Right forelimb (tissue), 1 donor: ENCODE results near the gene DPYSL3.

ENCODE experiments used
- DNase-seq: peaks from one replicate; pipeline ENCODE4 v3.0.0-alpha.2; 2018

DPYSL3 gene

DNA sequence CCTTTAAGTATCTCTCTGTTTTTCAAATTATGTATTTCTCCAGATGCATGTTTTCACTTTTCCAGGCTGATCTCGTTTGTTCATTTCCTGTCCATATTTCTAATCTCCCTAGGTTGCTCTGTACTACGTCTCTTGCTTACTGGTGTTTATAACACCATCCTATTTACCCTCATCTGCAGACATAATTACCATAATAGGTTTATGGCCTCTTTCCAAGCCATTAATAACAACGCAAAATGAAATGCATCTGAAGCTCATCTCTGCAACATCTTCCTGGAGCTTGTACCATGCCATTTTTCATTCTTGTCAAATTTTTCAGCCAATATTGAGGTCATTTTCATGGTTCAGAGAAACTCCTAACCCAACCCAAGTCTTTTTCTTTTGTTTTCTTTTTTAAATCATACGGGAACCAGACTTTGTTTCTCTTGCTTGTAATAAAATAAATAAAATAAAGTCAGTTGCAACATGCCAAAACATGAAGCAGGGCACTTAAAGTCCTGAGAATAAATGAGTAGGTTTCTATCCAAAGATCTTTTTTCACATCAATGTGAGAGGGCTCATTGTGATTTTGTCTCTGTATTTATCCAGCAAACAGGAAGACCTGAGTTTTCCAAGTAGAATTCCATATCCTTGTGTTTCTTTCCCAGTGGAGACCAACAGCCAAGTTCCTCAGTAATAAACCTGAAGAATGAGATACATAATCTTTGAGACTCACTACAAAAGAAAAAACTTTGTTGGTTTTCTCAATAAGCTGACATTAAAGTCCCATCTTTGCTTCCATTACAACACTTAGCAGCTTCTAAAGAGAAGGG, 37.0 kb downstream of the DPYSL3 start:
- DNase-seq = no peak

DNA sequence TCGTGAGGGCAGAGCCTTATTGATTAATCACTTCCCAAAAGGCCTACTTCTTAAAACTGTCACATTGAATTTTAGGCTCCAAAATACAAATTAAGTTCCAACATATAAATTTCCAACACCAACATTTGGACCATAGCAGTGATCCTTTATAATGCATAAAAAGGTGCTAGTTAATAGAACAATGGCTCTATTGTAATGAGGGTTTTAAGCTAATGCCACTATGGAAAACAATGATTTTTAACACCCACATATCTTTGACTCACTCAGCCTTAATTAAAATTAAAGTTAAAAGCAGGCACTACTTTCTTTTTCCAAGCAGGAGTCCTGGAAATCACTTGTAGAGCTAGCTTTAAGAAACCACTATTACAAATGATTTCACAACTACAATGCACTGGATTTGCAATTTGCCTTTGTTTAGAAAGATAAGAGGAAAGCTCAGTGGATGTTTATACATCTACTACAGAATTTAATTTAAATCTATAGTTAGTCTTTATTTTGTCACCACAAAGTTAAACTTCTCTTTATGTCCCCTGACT, 41.8 kb downstream of the DPYSL3 start:
- DNase-seq = no peak

DNA sequence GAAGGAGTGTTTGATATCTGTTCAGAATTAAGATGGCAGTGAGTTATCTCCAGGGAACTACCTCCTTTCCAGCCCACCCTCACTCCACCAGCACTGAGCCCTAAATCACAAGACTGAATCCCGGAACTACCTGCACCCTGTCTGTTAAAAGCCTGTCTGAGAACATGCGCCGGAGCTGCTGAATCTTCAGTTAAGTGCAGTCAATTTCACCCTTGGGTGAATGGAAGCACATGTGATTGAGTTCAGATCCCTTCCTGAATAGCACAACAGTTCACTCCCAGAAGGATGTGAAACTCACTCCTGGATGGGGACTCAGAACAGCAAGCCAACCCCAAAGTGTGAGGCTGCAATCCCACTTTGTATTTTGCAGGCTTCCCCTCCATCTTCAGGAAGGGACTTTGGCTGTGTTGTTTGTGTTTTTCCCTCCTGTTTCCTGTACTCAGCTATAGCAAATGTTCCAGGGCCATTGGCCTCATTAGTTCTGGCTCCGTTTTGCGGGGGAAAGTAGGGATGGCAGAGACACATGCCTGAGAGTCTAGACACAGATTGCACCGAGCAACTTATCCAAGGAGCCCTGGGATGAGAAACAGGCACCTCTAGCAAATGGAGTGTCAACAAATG, 43.4 kb downstream of the DPYSL3 start:
- DNase-seq = no peak

DNA sequence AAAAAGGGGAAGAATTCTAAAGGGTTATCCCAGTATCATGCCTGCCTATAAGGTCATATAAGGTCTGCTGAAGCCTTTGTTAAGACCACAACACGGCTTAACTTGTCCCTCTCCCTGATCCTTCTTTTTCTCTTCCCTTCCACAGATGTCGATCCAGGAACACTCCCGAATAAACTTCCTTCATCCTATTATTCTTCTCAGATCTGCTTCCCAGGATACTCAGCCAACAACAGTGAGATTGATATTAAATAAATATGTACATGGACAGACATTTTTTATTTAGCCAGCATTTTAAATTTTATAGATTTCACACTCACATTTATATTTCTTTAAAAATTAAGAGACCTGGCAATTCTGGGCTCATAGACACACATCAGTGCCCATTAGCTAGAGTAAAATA, 44.1 kb downstream of the DPYSL3 start:
- DNase-seq = no peak

DNA sequence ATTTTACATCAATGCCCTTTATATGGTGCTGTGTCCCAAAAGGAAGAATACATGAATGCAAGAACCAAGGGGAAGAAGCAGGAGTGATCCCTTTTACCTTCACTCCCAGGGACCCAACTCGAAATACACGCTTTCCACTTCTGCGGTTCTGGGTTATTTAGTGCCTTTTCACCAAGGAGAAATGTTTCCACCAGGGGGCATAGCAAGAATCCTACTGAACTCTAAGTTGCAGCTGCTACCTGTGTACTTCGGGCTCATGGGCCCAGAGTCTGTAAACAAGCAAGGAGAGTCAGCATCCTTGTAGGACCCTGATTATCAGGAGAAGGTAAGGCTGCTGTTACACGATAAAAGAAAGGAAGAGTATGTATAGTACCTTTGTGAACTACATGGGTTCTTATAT, 45.7 kb downstream of the DPYSL3 start:
- no peak for DNase-seq

DNA sequence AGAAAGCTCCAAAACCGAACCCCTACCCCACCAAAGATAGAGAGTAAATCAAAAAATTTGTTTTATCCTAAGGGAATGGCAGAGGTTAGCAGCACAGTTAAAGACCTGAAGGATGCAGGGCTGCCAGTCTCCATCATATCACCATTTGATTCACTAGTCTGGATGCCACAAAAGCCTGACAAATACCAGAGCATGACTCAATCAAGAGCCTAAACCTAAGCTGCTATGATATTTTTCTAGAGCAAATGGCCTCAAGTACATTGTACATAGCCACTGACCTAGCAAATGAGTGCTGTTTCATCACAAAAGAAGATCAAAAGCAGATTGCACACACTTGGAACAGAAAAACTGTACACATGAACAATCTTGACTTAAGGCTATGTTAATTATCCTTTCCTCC, 48.0 kb downstream of the DPYSL3 start:
- DNase-seq = no peak

DNA sequence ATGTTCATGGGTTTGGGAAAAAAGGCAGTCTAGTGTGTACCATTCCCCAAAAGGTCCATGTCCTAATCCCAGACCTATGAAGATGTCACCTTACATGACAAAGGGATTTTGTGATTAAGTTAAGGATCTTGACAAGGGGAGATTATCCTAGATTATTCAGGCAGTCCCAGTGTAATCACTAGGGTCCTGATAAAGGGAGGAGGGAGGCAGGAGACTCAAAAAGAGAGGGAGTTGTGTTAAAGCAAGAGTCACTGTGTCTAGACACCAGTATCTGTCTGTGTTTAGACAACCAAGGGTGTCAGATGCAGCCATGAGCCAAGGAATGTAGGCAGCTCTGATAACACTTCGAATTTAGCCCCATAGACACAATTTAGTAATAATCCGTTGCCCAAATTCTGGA, 49.5 kb downstream of the DPYSL3 start:
- no peak for DNase-seq

DNA sequence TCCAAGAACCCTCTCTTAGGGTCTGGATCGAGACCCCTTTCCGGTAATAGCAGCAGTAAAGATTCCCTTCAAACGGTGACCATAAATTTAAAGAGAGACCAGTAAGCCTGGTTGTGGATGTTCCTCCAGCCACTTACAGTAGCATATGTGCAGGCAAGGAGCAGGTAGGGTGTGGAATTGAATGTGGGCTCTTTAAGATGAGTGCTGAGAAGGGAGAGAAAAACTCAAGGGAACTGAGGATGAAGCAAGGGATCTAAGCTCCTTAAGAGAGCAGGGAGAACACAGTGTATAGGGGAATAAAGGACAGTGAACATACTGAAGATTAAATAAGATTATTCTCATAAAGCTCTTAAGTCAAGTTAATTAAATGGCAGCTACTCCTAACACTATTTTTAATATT, 51.3 kb downstream of the DPYSL3 start:
- DNase-seq = no peak

DNA sequence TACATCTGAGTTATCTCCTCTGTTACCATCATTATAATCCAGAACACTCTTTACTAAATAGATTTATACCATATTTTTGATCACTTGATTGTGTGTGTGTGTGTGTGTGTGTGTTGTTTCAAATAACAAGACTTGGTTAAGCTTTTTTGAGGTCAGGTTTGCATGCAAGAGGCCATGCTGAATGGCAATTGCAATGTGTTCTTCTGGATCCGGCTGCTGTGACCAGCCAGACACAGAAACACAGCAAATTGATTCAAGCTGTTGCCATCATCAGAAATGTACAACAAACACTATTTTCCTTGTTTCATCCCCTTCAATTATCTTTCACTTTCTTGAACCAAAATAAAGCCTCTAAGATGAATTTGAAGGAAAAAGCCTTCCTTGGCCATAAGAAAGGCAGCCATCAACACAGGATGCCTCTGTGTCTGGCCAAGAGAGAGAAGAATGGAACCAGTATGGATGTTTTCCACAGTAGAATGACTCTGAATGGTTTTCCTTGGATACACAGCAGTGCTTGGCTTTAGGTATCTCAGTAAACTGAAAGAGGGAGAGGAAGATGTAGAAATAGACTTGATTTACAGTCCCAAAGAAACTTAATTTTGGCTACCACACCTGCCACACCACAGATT, 53.9 kb downstream of the DPYSL3 start:
- DNase-seq = no peak

DNA sequence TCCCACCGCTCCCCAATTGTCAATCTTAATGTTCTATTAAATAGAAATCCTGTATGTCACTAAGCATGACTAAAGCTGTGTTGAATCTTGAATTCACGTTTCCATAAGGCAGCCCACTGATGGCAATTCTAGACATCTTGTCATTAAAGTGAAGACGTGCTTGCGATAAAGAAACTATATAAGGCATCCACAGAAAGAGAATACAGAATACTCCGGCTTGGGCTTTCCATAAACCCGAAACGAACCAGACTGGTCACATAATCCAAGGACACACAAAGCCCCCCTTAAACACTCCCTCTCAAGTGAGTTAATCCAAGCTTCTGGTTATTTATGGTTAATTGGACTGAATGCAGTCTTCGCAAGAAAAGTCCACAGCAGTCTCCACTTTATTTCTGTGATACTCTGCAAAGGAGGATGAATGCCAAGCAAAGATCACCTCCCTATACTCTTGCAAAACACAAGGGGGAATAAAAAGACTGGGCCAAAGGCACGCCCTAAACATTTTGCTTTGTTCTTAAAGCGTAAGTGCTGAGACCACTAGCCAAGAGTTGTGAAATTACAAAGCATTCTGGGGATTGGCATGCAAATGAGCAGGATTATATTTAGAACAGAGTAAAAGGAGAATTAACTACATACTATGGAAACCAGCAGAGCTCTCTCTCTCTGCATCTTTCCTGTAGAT, 54.7 kb downstream of the DPYSL3 start:
- no peak for DNase-seq

DNA sequence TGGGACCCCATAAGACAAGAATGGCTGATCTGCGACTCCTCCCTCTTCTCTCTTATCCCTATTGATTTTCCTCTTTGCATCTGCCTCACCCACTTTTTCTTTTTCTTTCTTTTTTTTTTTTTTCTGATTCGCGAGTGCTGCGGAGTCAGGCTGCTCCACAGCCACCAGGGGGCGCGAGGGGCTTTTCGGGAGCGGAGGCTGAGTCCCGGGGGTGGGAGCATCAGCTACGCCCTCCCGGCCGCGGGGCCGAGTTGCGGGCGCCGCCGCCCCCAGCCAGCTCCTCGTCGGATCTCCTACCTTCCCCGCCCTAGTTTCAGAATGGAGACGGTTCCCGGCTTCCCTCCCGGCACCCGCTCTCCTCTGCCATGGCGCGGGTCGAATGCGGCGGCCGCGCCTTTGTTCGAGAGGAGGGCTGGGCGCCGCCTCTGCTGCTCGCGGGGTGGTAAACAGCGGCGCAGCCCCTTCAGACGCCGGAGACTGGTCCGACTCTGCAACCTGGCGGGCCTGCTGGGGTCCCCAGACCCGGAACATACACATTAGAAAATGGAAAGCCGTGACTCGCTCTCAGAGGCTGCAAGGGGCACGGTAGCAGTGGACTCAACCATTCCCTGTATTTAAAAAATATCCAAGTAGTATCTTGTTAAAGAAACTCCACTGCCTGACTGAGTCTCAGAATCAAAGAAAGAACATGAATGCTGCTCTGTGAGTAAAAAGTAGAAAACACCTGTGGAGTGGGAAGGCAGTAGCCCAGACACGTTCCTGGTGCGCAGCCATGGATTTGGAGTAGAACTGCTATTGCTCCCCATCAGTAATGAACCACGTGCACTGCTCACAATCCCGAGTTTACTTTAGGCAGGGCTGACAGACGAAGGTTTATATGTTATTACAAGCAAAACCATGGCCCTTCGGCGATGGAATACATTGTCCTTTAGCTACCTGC, 55.7 kb downstream of the DPYSL3 start:
- peak; percentile 96 for DNase-seq

DNA sequence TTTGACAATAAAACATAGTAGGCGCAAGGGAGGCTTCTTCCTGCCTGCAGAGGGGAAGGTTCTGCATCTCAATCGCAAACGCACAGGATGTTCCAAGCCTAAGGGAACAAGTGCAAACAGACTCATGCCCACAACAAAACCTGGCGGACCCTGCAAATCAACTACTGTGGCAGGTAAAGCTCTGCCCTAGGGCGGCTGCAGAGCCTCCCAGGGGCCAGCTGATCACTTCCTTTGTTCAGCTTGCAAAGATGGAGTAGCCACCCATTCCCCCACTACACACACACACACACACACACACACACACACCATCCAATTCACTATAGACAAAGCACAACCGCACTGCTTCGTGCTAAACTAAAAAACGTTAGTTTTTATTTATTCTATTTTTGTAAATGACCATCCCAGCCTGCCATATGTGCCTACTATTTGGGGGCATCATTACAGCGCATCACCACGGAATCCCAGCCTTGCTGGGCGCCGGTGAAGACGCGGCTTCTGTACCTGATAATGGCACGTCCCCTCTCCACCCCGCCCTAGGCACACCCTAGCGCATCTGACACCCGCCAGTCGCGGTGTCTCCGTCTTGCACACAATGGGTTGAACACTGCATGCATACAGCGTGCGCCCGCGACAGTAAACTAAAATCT, 57.6 kb downstream of the DPYSL3 start:
- no peak for DNase-seq

DNA sequence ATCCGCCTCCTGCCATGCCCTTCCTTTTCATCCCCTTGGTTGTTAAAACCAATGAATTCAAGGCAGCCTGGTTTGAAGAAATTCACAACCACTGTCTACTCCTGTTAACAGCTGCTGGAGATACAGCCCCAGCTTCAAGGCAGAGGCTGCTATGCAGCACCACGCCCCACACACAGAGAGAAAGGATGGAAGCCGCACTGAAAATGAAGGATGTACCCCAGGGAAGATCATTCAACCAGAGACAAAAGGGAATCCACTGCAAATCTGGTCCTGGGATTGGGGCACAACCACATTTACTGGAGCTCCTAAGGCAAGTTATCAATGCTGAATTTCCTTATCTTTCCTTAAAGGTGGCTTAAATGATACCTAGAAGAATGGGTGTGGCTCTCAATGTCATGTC, 58.7 kb downstream of the DPYSL3 start:
- no peak for DNase-seq

DNA sequence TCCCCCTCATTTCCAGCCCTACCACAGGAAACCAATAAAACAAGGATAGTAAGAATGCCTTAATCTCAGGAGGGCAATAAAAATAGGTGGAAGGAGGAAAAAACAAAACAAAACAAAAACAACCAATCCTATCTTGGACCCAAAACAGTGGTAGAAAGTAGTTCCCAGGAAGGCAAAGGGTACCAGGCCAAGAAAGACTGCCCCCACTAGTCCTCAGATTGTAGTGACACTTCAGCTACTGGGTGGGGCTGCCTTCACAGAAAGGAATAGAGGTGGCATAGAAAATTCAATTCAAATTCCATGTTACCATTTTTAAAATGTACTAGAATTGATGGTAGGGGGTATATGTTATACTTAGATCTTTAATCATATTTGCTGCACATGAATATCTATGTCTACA, 59.3 kb downstream of the DPYSL3 start:
- DNase-seq = no peak

DNA sequence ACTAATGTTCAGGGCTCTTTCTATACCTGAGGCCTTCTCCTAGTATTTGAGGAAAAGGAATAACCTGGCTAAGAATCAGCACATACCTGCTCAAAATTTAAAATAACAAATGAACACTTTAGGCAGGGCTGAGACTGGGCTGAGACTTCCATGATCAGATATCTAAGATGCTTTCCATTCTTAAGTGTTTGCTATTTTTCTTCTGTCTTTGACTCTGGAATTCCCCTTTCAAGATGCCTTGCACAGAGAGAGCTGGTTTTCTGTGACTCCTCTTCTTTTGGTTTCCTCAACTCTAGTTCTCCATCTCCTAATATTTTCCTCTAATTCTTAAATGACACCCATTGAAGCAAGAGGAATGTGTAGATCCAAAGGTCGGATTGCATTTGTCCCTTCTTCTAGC, 61.1 kb downstream of the DPYSL3 start:
- DNase-seq = no peak

DNA sequence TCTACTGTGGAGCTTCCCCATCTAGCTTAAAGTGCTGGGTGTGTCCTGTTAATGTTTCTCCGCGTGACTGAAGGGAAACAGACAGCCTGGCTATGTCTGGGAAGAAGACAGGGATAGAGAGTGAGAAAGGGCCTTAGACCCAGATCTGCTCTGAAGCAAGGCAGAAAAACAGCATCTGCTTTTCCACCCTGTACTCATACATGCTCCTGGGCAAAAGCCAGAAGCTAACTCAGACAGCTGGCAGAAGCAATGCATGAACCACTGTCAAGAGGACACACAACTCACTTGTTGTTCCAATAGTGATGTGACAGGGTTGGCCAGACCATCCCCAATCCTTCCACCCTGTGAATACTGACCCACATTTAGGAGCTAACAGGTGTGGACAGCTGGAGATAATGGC, 63.3 kb downstream of the DPYSL3 start:
- no peak for DNase-seq

DNA sequence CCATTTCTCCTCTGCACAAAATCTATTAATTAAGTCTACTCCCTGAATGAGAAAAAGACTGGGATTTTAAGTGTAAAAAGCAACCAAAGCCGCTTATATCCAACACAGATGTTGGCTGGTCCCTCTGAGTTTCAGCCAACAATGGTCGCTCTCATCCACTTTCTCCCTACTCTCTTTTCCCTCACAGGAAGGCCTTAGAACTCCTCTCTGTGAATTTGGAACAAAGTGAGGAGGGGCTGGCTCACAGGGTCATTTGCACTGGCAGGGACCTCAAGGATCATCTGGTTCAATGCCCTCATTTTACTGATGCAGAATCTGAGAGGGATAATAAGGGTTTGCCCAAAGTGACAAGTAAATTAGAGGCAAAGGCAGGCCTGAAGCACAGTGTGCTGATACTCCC, 64.0 kb downstream of the DPYSL3 start:
- DNase-seq = no peak

DNA sequence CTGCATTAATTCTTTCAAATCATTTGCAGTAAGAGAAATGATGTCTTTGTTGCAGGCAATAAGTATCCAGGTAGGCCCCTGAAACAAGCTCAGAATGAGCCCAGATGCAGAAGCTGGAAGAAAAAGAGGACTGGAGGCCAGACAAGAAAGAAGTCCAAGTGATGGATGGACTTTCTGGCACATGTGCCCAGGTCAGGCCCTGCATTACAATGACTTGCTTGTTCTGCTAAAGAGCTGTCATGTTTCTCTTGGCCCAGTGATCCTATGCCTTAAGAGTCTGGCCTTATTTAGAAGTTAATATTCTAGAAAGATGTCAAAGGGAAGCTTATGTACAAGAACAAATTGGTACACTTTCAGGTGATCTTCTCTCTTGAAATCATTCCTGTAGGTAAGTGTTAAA, 64.8 kb downstream of the DPYSL3 start:
- DNase-seq = no peak

DNA sequence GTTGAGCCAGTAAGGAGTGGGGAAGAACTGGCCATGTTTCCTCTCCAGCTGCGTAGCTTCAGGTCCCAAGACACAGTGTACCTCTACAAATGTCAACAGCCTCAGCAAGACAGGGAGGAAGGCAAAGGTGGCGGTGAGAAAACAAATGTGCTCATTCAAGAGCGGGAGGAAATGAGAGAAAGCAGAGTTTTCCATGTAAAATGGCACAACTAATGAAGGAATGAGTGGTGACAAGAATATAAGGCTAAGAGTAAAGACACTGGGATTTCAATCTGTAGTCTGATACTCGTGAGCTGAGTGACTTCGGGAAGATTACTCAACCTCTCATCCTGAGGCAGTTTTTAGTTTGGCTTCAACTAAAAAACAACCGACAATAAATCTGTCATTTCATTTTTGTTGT, 67.6 kb downstream of the DPYSL3 start:
- no peak for DNase-seq

DNA sequence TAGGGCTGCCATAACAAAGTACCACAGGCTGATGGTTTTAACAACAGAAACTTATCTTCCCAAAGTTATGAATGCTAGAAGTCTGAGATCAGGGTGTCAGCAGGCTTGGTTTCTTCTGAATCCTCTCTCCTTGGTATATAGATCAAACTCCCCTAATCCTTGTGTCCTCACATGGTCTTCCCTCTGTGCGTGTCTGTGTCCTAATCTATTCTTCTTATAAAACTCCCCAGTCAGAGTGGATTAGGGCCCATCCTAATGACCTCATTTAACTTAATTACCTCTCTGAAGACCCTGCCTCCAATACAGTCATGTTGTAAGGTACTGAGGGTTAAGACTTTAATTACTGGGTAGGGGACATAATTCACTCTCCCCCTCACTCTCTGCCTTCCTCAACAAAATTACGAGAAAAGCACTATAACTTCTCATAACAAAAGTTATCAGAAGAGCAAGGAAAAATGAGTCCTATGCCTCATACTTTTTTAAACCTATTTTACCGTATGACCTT, 68.6 kb downstream of the DPYSL3 start:
- DNase-seq = no peak

DNA sequence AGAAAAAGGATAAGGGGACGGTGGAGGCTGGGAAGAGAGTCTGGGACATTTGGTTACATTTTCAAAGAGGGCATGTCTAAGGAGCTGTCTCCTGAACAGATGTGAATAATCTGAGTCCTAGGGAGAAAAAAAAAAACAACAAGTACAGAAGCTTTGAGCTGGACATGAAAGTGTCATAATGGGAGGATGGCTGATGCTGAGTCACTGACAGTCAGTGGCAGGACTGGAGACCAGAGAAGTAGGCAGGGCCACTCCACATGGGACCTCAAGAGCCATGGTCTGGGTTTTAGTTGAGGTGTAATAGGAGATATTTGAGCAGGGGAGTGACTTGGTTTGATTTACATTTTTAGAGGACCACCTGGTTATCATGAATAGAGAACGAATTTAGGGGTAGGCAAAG, 70.6 kb downstream of the DPYSL3 start:
- no peak for DNase-seq

DNA sequence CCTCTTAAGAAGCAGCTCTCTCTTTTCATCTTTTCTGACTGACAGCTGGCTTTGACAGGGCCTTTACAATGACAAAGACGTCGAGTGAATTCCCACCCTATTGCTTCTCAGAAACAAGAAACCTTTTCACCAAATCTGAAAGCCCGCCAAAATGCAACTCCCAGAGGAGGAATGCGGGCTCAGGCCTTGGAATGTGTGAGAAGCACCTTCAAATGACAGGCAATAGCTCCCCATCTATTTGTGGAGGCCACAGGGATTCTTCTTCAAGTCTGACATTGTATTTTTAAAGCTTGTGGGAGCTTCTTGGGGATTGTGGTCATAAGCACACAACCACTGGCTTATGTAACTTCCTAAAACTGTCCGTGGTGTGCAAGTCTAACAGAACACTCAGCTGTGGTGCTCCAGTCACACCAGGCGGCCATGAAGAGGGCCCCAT, 72.7 kb downstream of the DPYSL3 start:
- no peak for DNase-seq
